Measurements from ENCODE around the gene COA6. TPM values are rescaled to one million over a fixed set of nuclear protein-coding genes. Genes with fewer than 3 reads are reported as not detected.

COA6 gene, protein sequence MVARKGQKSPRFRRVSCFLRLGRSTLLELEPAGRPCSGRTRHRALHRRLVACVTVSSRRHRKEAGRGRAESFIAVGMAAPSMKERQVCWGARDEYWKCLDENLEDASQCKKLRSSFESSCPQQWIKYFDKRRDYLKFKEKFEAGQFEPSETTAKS
- total RNA-seq, result 10 to 100 TPM; 55.6 to 76.4 TPM

DNA sequence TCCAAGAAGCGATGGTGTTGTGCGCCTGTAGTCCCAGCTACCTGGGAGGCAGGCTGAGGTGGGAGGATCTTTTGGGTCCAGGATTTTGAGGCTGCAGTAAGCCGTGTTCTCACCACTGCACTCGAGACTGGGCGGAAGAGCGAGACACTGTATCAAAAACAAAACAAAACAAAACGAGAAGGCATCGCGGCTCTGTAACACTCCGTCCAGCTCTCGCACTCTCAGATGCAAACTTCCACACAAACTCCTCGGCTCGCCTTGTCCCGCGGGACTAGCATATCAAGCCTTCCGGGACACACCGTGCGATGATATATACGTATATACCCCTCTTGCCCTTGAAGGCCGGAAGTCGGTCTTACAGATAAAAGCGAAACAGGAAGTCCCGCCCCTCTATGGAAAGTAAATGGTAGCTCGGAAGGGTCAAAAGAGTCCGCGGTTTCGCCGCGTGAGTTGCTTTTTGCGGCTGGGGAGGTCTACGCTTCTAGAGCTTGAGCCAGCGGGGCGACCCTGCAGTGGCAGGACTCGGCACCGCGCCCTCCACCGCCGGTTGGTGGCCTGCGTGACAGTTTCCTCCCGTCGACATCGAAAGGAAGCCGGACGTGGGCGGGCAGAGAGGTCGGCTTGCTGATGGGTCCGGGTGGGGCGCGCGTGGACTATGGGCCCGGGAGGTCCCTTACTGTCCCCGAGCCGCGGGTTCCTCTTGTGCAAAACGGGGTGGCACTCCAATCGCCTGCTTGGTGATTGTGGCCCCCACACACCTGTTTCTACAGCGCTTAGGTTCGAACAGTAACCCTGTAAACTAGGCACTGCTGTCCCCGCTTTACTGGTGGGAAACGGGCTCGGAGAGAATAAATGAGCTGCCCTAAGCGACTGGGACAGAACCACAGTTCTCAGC, at the start of gene COA6:
Gene COA6 (plus strand): TSS at position 393 of the 895 bp plus-strand sequence. CDS start 11 bp downstream, at position 404.
- Mint-ChIP-seq H3K4me3 (peak within 1 kb of the TSS; percentile 94), H3K27ac (peak within 1 kb of the TSS; percentile 98), H3K27me3 (no peaks in the 10 kb centered on the region), H3K36me3 (ENCODE audit: low read depth) (peaks cover 55% of the 10 kb centered on the region), H3K9me3 (no peaks in the 10 kb centered on the region), H3K4me1 (peaks cover 37% of the 10 kb centered on the region)
- ATAC-seq (replicated peaks), result peak; percentile 91

DNA sequence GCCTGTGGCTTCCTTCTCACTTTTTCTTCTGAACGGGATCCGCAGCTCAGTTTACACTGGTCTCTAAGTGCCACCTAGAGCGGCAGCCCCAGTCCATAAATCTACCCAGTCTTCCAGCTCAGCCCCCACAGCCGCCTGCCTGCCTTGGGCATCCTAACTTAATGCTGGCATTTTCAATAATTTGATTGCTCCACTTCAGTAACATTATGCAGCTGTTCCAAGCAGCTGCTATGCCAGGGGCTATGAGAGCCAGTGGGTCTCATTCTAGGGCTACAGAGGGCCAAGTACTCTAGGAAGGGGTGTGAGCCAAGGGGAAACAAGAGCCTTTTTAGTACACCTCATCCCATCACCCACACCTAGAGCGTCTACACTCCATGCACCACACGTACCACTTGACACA, 48.4 kb upstream of the COA6 start:
- no peaks in the 10 kb centered on the region for H3K36me3 Mint-ChIP-seq (ENCODE audit: low read depth)
- ATAC-seq (replicated peaks), result no peak
- H3K4me3 Mint-ChIP-seq, result no peak overlapping the region
- peaks cover 20% of the 10 kb centered on the region for H3K27me3 Mint-ChIP-seq
- no peaks in the 10 kb centered on the region for H3K9me3 Mint-ChIP-seq
- peaks cover 16% of the 10 kb centered on the region for H3K4me1 Mint-ChIP-seq
- no peak overlapping the region for H3K27ac Mint-ChIP-seq

DNA sequence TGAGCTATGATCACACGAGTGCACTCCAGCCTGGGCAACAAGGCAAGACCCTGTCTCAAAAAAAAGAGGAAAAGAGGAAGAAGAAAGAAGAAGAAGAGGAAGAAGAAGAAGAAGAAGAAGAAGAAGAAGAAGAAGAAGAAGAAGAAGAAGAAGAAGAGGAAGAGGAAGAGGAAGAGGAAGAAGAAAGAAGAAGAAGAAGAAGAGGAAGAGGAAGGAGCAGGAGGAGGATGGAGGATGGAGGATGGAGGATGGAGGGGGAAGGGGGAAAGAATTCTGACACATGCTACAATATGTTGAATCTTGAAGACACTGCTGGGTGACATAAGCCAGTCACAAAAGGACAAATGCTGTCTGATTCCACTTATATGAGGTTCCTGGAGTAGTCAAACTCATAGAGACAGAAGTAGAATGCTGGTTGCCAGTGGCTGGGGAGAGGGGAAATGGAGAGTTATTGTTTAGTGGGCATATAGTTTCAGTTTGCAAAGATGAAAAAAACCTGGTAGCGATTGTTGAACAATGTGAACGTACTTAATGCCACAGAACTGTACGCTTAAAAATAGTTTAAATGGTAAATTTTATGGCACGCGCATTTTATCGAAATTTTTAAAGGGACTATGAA, 47.3 kb upstream of the COA6 start:
- Mint-ChIP-seq H3K9me3 (no peaks in the 10 kb centered on the region), H3K27me3 (peaks cover 19% of the 10 kb centered on the region), H3K36me3 (ENCODE audit: low read depth) (no peaks in the 10 kb centered on the region), H3K27ac (peak overlapping the region; percentile 82), H3K4me1 (peaks cover 19% of the 10 kb centered on the region), H3K4me3 (peak overlapping the region; percentile 85)
- ATAC-seq (replicated peaks), result peak; percentile 81

DNA sequence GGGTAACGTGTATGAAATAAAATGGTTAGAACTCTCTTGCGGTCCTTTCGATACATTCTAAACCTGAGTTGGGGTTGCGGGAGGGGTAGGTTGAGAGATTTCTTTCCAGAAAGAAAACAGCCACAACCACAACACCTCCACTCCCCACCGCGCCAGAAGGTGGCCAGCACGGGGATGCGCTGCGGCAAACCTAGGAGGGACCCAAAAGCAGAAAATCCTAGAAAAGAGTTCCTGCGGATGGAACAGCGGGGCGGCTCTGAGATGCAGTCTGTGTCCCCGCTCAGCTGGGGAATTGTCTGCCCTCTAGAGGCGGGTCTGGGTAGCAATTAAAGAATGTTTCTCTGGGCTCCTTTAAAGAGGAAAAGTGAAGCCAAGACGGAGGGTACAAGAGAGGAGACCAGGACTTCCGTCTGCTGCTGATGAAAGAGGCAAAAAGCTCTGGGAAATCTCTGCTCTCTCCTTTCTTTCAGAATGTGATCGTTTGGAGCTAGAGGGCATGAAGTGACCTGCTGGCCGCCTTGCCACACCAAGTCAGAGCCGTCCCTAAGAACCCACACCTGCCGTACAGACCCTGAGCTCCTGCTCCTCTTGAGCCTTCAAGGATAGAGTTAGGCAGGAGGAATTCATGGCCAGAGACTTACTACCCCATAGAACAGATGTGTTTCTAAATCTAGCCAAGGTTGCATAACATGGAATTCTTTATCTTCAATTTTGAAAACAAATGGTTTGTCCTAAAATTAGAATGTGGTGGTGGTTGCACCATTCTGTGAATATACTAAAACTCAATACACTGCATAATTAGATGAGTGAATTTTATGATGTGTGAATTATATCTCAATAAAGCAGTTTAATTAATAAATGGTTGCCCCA, 46.5 kb upstream of the COA6 start:
- peak; percentile 80 for ATAC-seq (replicated peaks)
- Mint-ChIP-seq H3K27ac (peak overlapping the region; percentile 82), H3K4me1 (peaks cover 19% of the 10 kb centered on the region), H3K36me3 (ENCODE audit: low read depth) (no peaks in the 10 kb centered on the region), H3K9me3 (no peaks in the 10 kb centered on the region), H3K4me3 (peak overlapping the region; percentile 85), H3K27me3 (peaks cover 21% of the 10 kb centered on the region)

DNA sequence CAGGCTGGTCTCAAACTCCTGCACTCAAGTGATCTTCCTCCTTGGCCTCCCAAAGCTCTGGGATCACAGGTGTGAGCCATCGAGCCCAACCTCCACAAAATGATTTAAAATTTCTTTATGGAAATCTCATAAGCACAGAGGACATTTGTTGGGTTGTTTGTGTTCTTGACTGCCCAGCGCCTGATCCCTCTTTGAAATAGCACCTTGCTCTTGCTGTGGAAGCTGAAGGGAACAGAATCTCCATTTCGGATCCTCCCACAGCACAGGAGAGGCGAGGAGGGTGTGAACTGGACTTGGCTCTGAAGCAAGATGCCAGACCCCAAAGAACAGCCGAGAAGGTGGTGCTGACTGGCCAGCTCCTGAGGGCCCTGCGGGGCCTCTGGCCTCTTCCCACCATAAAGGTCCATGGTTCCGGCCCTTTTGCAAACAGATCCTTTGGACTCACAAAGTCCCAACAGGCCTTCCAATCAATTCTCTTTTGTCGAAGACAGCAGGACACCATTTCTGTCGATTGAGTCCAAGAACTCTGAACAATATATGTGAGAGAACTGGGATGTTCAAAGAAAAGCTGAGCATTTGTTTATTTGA, 45.6 kb upstream of the COA6 start:
- Mint-ChIP-seq H3K4me3 (peak overlapping the region; percentile 85), H3K4me1 (peaks cover 19% of the 10 kb centered on the region), H3K27ac (no peak overlapping the region), H3K36me3 (ENCODE audit: low read depth) (no peaks in the 10 kb centered on the region), H3K27me3 (peaks cover 30% of the 10 kb centered on the region), H3K9me3 (no peaks in the 10 kb centered on the region)
- ATAC-seq (replicated peaks), result no peak

DNA sequence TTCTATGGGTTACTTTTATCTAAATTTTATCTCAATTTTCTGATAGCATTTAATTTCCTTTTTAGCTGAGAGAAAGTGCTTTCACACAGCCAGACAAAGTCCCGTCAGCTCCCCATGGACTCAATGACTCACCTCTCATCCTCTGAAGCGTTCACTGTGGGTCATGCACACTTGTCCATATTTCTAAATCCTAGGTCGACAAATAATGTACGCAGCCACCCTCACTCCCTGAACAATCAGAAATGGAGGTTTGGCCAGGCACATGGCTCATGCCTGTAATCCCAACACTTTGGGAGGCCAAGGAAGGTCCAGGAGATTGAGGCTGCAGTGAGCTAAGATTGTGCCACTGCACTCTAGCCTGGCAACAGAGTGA, 42.4 kb upstream of the COA6 start:
- ATAC-seq (replicated peaks), result no peak
- Mint-ChIP-seq H3K36me3 (ENCODE audit: low read depth) (no peaks in the 10 kb centered on the region), H3K27ac (no peak overlapping the region), H3K4me1 (peaks cover 10% of the 10 kb centered on the region), H3K9me3 (peaks cover 2% of the 10 kb centered on the region), H3K4me3 (no peak overlapping the region), H3K27me3 (peaks cover 26% of the 10 kb centered on the region)

DNA sequence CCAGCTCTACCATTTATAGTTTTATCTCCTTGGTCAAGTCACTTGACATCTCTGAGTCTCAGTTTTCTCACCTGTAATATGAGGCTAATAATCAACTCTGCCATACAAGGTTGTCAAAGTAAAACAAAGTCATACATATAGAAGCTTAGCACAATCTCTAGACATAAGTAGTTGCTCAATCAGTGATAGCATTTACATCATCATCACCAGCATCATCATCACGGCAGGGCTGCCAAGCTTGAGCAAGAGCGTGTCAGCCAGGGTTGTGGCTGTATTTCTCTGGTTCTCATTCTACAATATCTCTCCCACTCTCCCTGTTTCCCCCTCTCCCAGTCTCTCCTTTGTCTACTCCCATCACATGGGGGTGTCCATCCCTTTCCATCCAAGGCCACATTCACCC, 41.7 kb upstream of the COA6 start:
- Mint-ChIP-seq H3K4me3 (no peak overlapping the region), H3K36me3 (ENCODE audit: low read depth) (no peaks in the 10 kb centered on the region), H3K9me3 (peaks cover 5% of the 10 kb centered on the region), H3K4me1 (peaks cover 4% of the 10 kb centered on the region), H3K27ac (no peak overlapping the region), H3K27me3 (peaks cover 28% of the 10 kb centered on the region)
- ATAC-seq (replicated peaks), result no peak

DNA sequence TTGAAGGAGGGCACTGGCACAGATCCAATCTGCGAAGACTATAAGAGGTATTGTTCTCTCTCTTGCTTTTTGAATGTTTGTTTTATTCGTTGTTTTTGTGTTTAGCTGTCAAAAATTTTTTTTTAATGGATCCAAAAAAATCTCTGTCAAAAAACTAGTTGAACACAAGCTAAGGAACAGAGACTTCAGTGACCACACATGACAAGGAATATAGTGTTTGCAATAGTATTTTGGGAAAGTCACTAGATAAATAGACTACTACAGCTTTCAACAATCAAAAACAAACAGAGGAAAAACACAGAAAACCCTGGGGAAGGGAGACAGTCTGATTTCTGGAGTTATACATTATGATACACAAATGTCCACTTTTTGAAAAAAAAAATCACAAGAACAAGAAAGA, 36.9 kb upstream of the COA6 start:
- Mint-ChIP-seq H3K9me3 (peaks cover 13% of the 10 kb centered on the region), H3K4me3 (no peak overlapping the region), H3K36me3 (ENCODE audit: low read depth) (no peaks in the 10 kb centered on the region), H3K4me1 (no peaks in the 10 kb centered on the region), H3K27me3 (peaks cover 27% of the 10 kb centered on the region), H3K27ac (no peak overlapping the region)
- no peak for ATAC-seq (replicated peaks)

DNA sequence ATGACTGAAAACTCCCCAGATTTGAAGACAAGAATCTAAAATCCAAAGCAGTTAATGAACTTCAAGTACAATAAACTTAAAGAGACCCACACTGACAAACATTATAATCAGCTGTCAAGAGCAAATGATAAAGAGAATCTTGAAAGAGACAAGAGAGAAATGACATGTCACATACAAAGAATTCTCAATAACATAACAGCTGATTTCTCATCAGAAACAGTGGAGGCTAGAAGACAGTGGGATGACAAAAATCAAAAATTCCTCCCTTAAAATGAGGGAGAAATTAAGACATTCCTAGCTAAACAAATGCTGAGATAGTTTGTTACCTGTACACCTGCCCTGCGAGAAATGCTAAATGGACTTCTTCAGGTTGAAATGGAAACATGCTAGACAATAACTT, 36.0 kb upstream of the COA6 start:
- no peaks in the 10 kb centered on the region for H3K4me1 Mint-ChIP-seq
- ATAC-seq (replicated peaks), result no peak
- H3K9me3 Mint-ChIP-seq, result peaks cover 13% of the 10 kb centered on the region
- no peaks in the 10 kb centered on the region for H3K36me3 Mint-ChIP-seq (ENCODE audit: low read depth)
- no peak overlapping the region for H3K27ac Mint-ChIP-seq
- peaks cover 18% of the 10 kb centered on the region for H3K27me3 Mint-ChIP-seq
- no peak overlapping the region for H3K4me3 Mint-ChIP-seq

DNA sequence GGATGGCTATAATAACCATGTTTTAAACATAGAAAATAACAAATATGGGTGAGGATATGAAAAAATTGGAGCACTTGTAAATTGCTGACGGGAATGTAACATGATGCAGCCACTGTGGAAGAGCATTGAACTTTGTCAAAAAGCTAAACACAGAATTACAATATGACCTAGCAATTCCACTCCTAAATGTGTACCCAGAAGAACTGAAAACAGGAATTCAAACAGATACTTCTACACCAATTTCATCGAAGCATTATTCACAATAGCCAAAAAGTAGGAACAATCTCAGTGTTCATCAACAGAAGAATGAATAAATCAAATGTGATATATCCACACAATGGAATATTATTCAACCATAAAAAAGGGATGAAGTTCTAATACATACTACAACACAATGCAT, 32.7 kb upstream of the COA6 start:
- no peaks in the 10 kb centered on the region for H3K4me1 Mint-ChIP-seq
- H3K36me3 Mint-ChIP-seq (ENCODE audit: low read depth), result no peaks in the 10 kb centered on the region
- peaks cover 13% of the 10 kb centered on the region for H3K9me3 Mint-ChIP-seq
- peaks cover 9% of the 10 kb centered on the region for H3K27me3 Mint-ChIP-seq
- H3K27ac Mint-ChIP-seq, result no peak overlapping the region
- H3K4me3 Mint-ChIP-seq, result no peak overlapping the region
- no peak for ATAC-seq (replicated peaks)

DNA sequence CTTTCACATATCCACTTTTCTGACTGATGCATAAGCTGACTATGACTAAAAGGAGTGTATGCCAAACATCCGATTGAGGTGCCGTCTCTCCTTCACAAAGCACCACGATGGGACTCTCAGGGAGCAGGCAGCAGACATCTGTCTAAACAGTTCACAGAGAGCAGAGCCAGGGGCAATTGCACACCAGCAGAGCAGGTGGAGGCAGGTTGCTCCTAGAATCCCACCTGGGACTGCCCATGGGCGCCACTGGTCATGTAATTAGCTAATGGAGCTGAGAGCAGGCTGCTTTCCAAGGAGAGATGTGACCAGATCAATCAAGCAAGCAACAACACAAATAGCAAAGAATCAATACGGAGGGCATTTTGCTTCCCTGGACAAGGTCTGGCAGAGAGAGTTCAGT, 30.5 kb upstream of the COA6 start:
- Mint-ChIP-seq H3K4me3 (no peak overlapping the region), H3K27ac (no peak overlapping the region), H3K9me3 (no peaks in the 10 kb centered on the region), H3K36me3 (ENCODE audit: low read depth) (no peaks in the 10 kb centered on the region), H3K4me1 (no peaks in the 10 kb centered on the region), H3K27me3 (no peaks in the 10 kb centered on the region)
- ATAC-seq (replicated peaks), result no peak

DNA sequence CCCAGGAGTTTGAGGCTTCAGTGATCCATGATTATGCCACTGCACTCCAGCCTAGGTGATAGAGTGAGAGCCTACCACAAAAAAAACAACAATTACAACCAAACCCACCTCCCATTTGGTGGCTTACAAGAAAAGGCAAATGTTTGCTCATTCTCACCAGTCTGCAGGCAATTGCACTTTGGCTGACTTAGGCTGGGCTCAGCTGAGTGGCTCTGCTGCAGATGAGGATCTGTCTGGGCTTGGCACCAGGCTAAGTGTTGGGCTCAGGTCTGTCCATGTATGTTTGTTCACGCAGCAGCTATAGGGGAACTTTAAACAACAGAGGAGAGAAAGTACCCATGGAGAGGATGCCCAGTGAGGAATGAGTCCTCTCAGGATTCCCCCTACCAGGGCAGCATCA, 28.0 kb upstream of the COA6 start:
- no peaks in the 10 kb centered on the region for H3K4me1 Mint-ChIP-seq
- peaks cover 10% of the 10 kb centered on the region for H3K27me3 Mint-ChIP-seq
- no peaks in the 10 kb centered on the region for H3K36me3 Mint-ChIP-seq (ENCODE audit: low read depth)
- H3K4me3 Mint-ChIP-seq, result no peak overlapping the region
- ATAC-seq (replicated peaks), result no peak
- H3K9me3 Mint-ChIP-seq, result no peaks in the 10 kb centered on the region
- no peak overlapping the region for H3K27ac Mint-ChIP-seq

DNA sequence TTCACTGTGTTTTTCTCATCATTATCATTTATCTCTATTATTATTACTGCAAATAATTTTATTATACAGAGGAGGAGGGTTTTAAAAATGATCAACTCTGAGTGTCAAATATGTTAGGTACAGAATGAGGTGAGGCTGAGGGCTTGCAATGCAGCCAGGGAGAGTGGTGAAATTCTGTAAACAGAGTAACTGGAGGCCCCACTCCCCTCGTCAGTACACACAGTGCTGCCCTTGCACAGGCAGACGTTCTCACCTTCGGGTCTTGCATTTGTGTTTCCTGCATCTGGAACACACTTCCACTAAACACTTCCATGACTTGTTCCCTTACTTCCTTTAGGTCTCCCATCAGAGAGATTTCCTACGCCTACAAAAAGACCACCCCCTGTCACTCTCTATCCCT, 24.3 kb upstream of the COA6 start:
- Mint-ChIP-seq H3K27me3 (peaks cover 10% of the 10 kb centered on the region), H3K4me1 (no peaks in the 10 kb centered on the region), H3K36me3 (ENCODE audit: low read depth) (no peaks in the 10 kb centered on the region), H3K27ac (no peak overlapping the region), H3K9me3 (no peaks in the 10 kb centered on the region), H3K4me3 (no peak overlapping the region)
- ATAC-seq (replicated peaks), result no peak
